Measurements from ENCODE around the gene ACP5.
"Not testable (repeated sequence)": the region's sequence is repeated elsewhere in the genome, so short reads cannot be mapped to it uniquely, and the experiment has no call there.

GRCh38 chr19:11573763-11574162 is 3.7 kb downstream of the ACP5 start:
- TF ChIP-seq CTCF (conservative IDR thresholded peaks at IDR 0.05); EZH2 (IDR thresholded peaks at IDR 0.05; ENCODE audit: low read depth): not testable (repeated sequence)

Data from PC-9 (cell line).